ENCODE measurements around the gene TCP10L. TPM values are rescaled to one million over a fixed set of nuclear protein-coding genes. Genes with fewer than 3 reads are reported as not detected.

The TCP10L gene
- total and polyA plus RNA-seq, 2 of the 13 experiments (the other 11 are each of a cell fraction or from before 2014, with no cell fraction given), result 0.90 to 2.4 TPM

GRCh38 chr21:32590130-32590529, 4.8 kb upstream of the TCP10L start:
- ChIA-PET POLR2A (no interaction called here), CTCF (ENCODE audit: low intra/inter-chr PET ratio, low total read pairs) (no interaction called here)
- intact Hi-C loops (cut with micrococcal nuclease; ENCODE audit: unreplicated experiment) (loop anchor here (10.0 kb wide), 1 partner anchor 1615 kb away; no protein-coding TSS in a partner anchor), in situ Hi-C loops (cut with HindIII; ENCODE audit: extremely low pct_ligation_motif_present, low pct_unique_long_range_greater_than_20kb) (loop anchor here (5.0 kb wide), 1 partner anchor 178 kb away; the partner anchor contains the start of gene EVA1C)
- no peaks in the 10 kb centered on the region for H3K27me3 ChIP-seq (ENCODE audit: control insufficient read depth in 1 of 2, insufficient read depth in 2 of 2, low read length in 2 of 2)
- no peak overlapping the region for H3K4me3 ChIP-seq (replicated peaks in 1 of 3; ENCODE audit: insufficient read depth in 1 of 3, low read depth in 2 of 3, low read length in 3 of 3)
- FAIRE-seq, result no peak
- H3K4me2 ChIP-seq (ENCODE audit: low read depth, low read length), result no peak overlapping the region
- no peak for DNase-seq (ENCODE audit: low spot score)
- no peaks in the 10 kb centered on the region for H4K20me1 ChIP-seq (ENCODE audit: insufficient read depth, low read length)
- H3K9ac ChIP-seq (ENCODE audit: insufficient read depth, low read depth, low read length), result no peak overlapping the region
- no peak overlapping the region for H2AFZ ChIP-seq (ENCODE audit: low read length)
- H3K4me1 ChIP-seq (ENCODE audit: insufficient read depth, low read length), result peaks cover 61% of the 10 kb centered on the region
- H3K27ac ChIP-seq (ENCODE audit: extremely low read length, insufficient read depth, low read length), result no peak overlapping the region
- BruUV-seq (replicated peaks), result no TSS peak
- H3K79me2 ChIP-seq (ENCODE audit: insufficient read depth, low read length), result no peaks in the 10 kb centered on the region
- no peaks in the 10 kb centered on the region for H3K36me3 ChIP-seq (replicated peaks in 1 of 2; ENCODE audit: control insufficient read depth in 1 of 2, insufficient read depth in 2 of 2, low read length in 2 of 2)
- WGBS (ENCODE audit: low lambda C conversion rate), result 94% methylated on average over 4 of the region's 4 CpGs
- no peak for ATAC-seq
- no peaks in the 10 kb centered on the region for H3K9me3 ChIP-seq (ENCODE audit: low read length)
- TF ChIP-seq, protein P1, sequence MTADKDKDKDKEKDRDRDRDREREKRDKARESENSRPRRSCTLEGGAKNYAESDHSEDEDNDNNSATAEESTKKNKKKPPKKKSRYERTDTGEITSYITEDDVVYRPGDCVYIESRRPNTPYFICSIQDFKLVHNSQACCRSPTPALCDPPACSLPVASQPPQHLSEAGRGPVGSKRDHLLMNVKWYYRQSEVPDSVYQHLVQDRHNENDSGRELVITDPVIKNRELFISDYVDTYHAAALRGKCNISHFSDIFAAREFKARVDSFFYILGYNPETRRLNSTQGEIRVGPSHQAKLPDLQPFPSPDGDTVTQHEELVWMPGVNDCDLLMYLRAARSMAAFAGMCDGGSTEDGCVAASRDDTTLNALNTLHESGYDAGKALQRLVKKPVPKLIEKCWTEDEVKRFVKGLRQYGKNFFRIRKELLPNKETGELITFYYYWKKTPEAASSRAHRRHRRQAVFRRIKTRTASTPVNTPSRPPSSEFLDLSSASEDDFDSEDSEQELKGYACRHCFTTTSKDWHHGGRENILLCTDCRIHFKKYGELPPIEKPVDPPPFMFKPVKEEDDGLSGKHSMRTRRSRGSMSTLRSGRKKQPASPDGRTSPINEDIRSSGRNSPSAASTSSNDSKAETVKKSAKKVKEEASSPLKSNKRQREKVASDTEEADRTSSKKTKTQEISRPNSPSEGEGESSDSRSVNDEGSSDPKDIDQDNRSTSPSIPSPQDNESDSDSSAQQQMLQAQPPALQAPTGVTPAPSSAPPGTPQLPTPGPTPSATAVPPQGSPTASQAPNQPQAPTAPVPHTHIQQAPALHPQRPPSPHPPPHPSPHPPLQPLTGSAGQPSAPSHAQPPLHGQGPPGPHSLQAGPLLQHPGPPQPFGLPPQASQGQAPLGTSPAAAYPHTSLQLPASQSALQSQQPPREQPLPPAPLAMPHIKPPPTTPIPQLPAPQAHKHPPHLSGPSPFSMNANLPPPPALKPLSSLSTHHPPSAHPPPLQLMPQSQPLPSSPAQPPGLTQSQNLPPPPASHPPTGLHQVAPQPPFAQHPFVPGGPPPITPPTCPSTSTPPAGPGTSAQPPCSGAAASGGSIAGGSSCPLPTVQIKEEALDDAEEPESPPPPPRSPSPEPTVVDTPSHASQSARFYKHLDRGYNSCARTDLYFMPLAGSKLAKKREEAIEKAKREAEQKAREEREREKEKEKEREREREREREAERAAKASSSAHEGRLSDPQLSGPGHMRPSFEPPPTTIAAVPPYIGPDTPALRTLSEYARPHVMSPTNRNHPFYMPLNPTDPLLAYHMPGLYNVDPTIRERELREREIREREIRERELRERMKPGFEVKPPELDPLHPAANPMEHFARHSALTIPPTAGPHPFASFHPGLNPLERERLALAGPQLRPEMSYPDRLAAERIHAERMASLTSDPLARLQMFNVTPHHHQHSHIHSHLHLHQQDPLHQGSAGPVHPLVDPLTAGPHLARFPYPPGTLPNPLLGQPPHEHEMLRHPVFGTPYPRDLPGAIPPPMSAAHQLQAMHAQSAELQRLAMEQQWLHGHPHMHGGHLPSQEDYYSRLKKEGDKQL (CRISPR knock-in tag; IDR thresholded peaks at IDR 0.05; ENCODE audit: low read depth), result no peak
- no peak for TF ChIP-seq ZNF766 (CRISPR knock-in tag; IDR thresholded peaks at IDR 0.05; ENCODE audit: borderline replicate concordance)
- TF ChIP-seq FOXM1 (CRISPR knock-in tag; IDR thresholded peaks at IDR 0.05), result no peak
- TF ChIP-seq TEAD2 (CRISPR knock-in tag; IDR thresholded peaks at IDR 0.05), result no peak
- TF ChIP-seq NCOA1 (CRISPR knock-in tag; IDR thresholded peaks at IDR 0.05), result no peak
- TF ChIP-seq ZNF704 (CRISPR knock-in tag; IDR thresholded peaks at IDR 0.05; ENCODE audit: borderline replicate concordance), result no peak
- no peak for TF ChIP-seq MIER3 (CRISPR knock-in tag; IDR thresholded peaks at IDR 0.05; ENCODE audit: borderline replicate concordance)
- TF ChIP-seq SRSF4 (IDR thresholded peaks at IDR 0.05; ENCODE audit: low read depth, low read length, poor library complexity, severe bottlenecking), result no peak
- no peak for TF ChIP-seq ZNF776 (CRISPR knock-in tag; IDR thresholded peaks at IDR 0.05)
- no peak for TF ChIP-seq IKZF1 (IDR thresholded peaks at IDR 0.05)
- TF ChIP-seq DRAP1 (CRISPR knock-in tag; IDR thresholded peaks at IDR 0.05), result no peak
- no peak for TF ChIP-seq PRMT3 (CRISPR knock-in tag; IDR thresholded peaks at IDR 0.05; ENCODE audit: borderline replicate concordance, low read depth)
- no peak for TF ChIP-seq SP5 (CRISPR knock-in tag; IDR thresholded peaks at IDR 0.05; ENCODE audit: borderline replicate concordance, low read depth)
- TF ChIP-seq ZBTB7A (CRISPR knock-in tag; IDR thresholded peaks at IDR 0.05), result no peak
- TF ChIP-seq ZNF75D (CRISPR knock-in tag; IDR thresholded peaks at IDR 0.05; ENCODE audit: borderline replicate concordance), result no peak

Measured in HepG2 (cell line).